Trophoblast cell (in vitro differentiated cells and primary cell): ENCODE results near the gene USP49.

Experiments used
- DNase-seq, 2 donors: peaks; one replicate each; pipeline ENCODE4 v3.0.0-alpha.2; 2016
- H2AFZ ChIP-seq: 2 replicates; pipeline ENCODE4 v1.6.1; 2013; ENCODE audit warnings: low read length, moderate library complexity, mild to moderate bottlenecking; ENCODE audit not compliant: insufficient read depth, poor library complexity
- H2AK5ac ChIP-seq: 2 replicates; pipeline ENCODE4 v1.6.1; 2013; ENCODE audit warnings: mild to moderate bottlenecking, low read length
- H2BK120ac ChIP-seq: 2 replicates; pipeline ENCODE4 v1.6.1; 2013; ENCODE audit warnings: low read length, mild to moderate bottlenecking, moderate library complexity; ENCODE audit not compliant: insufficient read depth, poor library complexity
- H2BK12ac ChIP-seq: 2 replicates; pipeline ENCODE4 v1.6.1; 2013; ENCODE audit warnings: mild to moderate bottlenecking, low read length, moderate library complexity
- H2BK5ac ChIP-seq: 2 replicates; pipeline ENCODE4 v1.6.1; 2013; ENCODE audit warnings: low read length, low read depth, moderate library complexity, mild to moderate bottlenecking; ENCODE audit not compliant: poor library complexity
- H3K14ac ChIP-seq: 2 replicates; pipeline ENCODE4 v1.6.1; 2013; ENCODE audit warnings: mild to moderate bottlenecking, low read length
- H3K18ac ChIP-seq: 2 replicates; pipeline ENCODE4 v1.6.1; 2013; ENCODE audit warnings: mild to moderate bottlenecking, low read length
- H3K23ac ChIP-seq: 2 replicates; pipeline ENCODE4 v1.6.1; 2013; ENCODE audit warnings: low read length
- H3K27ac ChIP-seq: 2 replicates; pipeline ENCODE4 v1.5.1; 2013; ENCODE audit warnings: low read depth, mild to moderate bottlenecking, inconsistent platforms, low read length, moderate library complexity
- H3K27me3 ChIP-seq: 2 replicates; pipeline ENCODE4 v1.6.1; 2013; ENCODE audit warnings: inconsistent platforms, mild to moderate bottlenecking, low read length, moderate library complexity; ENCODE audit not compliant: insufficient read depth
- H3K36me3 ChIP-seq, 2 experiments: 1 replicate in 1 of 2; 2 replicates in 1 of 2; pipeline ENCODE4 v1.6.1; 2013; ENCODE audit warnings: low read length in 2 of 2, mild to moderate bottlenecking in 2 of 2, moderate library complexity in 1 of 2; ENCODE audit not compliant: insufficient read depth in 2 of 2, control insufficient read depth in 1 of 2
- H3K4ac ChIP-seq: 2 replicates; pipeline ENCODE4 v1.6.1; 2013; ENCODE audit warnings: low read depth, mild to moderate bottlenecking, low read length, moderate library complexity
- H3K4me1 ChIP-seq, 2 experiments: 1 replicate in 1 of 2; 2 replicates in 1 of 2; pipeline ENCODE4 v1.6.1; 2013; ENCODE audit warnings: low read length in 2 of 2, mild to moderate bottlenecking in 2 of 2, moderate library complexity in 1 of 2; ENCODE audit not compliant: insufficient read depth in 2 of 2, control insufficient read depth in 1 of 2
- H3K4me2 ChIP-seq: 2 replicates; pipeline ENCODE4 v1.6.1; 2013; ENCODE audit warnings: inconsistent platforms, mild to moderate bottlenecking, low read length, moderate library complexity
- H3K4me3 ChIP-seq: 2 replicates; pipeline ENCODE4 v1.5.1; 2013; ENCODE audit warnings: mild to moderate bottlenecking, low read depth, low read length, inconsistent platforms
- H3K79me1 ChIP-seq: one replicate; pipeline ENCODE4 v1.6.1; 2013; ENCODE audit warnings: low read length
- H3K79me2 ChIP-seq: 2 replicates; pipeline ENCODE4 v1.6.1; 2013; ENCODE audit warnings: low read length, mild to moderate bottlenecking; ENCODE audit not compliant: control insufficient read depth, insufficient read depth, poor library complexity
- H3K9ac ChIP-seq: 2 replicates; pipeline ENCODE4 v1.6.1; 2013; ENCODE audit warnings: mild to moderate bottlenecking, low read length
- H3K9me3 ChIP-seq: 2 replicates; pipeline ENCODE4 v1.6.1; 2013; ENCODE audit warnings: low read depth, mild to moderate bottlenecking, control low read depth, inconsistent platforms, low read length; ENCODE audit not compliant: insufficient read depth
- H4K12ac ChIP-seq: 2 replicates; pipeline ENCODE4 v1.6.1; 2013; ENCODE audit warnings: low read depth, mild to moderate bottlenecking, low read length, moderate library complexity
- H4K8ac ChIP-seq: 2 replicates; pipeline ENCODE4 v1.6.1; 2013; ENCODE audit warnings: low read depth, mild to moderate bottlenecking, low read length, moderate library complexity
- H4K91ac ChIP-seq: one replicate; pipeline ENCODE4 v1.6.1; 2013; ENCODE audit warnings: low read depth, mild to moderate bottlenecking, low read length, moderate library complexity
- WGBS: extraction: QIAGEN DNeasy Blood & Tissue Kit; methylation state at CpG from one replicate; pipeline ENCODE4 v1.1.7; 2013; ENCODE audit warnings: missing lambda C conversion rate; ENCODE audit not compliant: insufficient read length, insufficient coverage; ENCODE audit errors: extremely low coverage; 5-methylcytosine and 5-hydroxymethylcytosine counted together

Gene USP49

GRCh38 chr6:41818271-41819054 lies 76.7 kb downstream of the USP49 start:
- H3K79me2 ChIP-seq, result no peaks in the 10 kb centered on the region
- H3K14ac ChIP-seq, result no peak overlapping the region
- H3K4ac ChIP-seq, result no peak overlapping the region
- no peak overlapping the region for H2BK5ac ChIP-seq
- no peak overlapping the region for H3K27ac ChIP-seq
- H3K79me1 ChIP-seq, result peaks cover 12% of the 10 kb centered on the region
- no peak for DNase-seq
- H4K8ac ChIP-seq, result no peak overlapping the region
- H4K91ac ChIP-seq, result no peak overlapping the region
- H3K36me3 ChIP-seq, result no peaks in the 10 kb centered on the region
- H3K27me3 ChIP-seq, result no peaks in the 10 kb centered on the region
- H2BK12ac ChIP-seq, result no peak overlapping the region
- H2BK120ac ChIP-seq, result no peak overlapping the region
- no peaks in the 10 kb centered on the region for H3K9me3 ChIP-seq
- peaks cover 7 to 9% of the 10 kb centered on the region in 2 experiments for H3K4me1 ChIP-seq
- H3K23ac ChIP-seq, result no peak overlapping the region
- H3K18ac ChIP-seq, result no peak overlapping the region
- no peak overlapping the region for H3K4me2 ChIP-seq
- H2AFZ ChIP-seq, result no peak overlapping the region
- H4K12ac ChIP-seq, result no peak overlapping the region
- H2AK5ac ChIP-seq, result no peak overlapping the region
- H3K4me3 ChIP-seq, result no peak overlapping the region
- WGBS, result no CpG with 5 or more reads among the region's 4 CpGs
- no peak overlapping the region for H3K9ac ChIP-seq

- Histone ChIP-seq H2BK120ac (peak overlapping the region; percentile 59), H3K4me1 (peaks cover 7% of the 10 kb centered on the region in 2 experiments), H2AK5ac (peak overlapping the region; percentile 92), H3K4ac (peak overlapping the region; percentile 14), H3K79me2 (no peaks in the 10 kb centered on the region), H3K79me1 (peaks cover 12% of the 10 kb centered on the region), H4K8ac (peak overlapping the region; percentile 63), H3K18ac (peak overlapping the region; percentile 63), H3K9me3 (no peaks in the 10 kb centered on the region), H3K4me3 (no peak overlapping the region), H3K4me2 (no peak overlapping the region), H2BK5ac (peak overlapping the region; percentile 87), H3K36me3 (no peaks in the 10 kb centered on the region), H4K12ac (peak overlapping the region; percentile 27), H4K91ac (peak overlapping the region; percentile 62), H3K27ac (peak overlapping the region; percentile 81), H3K14ac (peak overlapping the region; percentile 76), H2BK12ac (peak overlapping the region; percentile 20), H2AFZ (no peak overlapping the region), H3K23ac (no peak overlapping the region), H3K9ac (no peak overlapping the region), H3K27me3 (no peaks in the 10 kb centered on the region)
- no CpG with 5 or more reads among the region's 1 CpG for WGBS
- DNase-seq, result no peak
Observed at GRCh38 chr6:41815587-41815986, 79.6 kb downstream of the USP49 start.

GRCh38 chr6:41814629-41815028 lies 80.5 kb downstream of the USP49 start:
- H3K14ac ChIP-seq, result no peak overlapping the region
- H2BK12ac ChIP-seq, result no peak overlapping the region
- H3K79me2 ChIP-seq, result no peaks in the 10 kb centered on the region
- peaks cover 12% of the 10 kb centered on the region for H3K79me1 ChIP-seq
- H3K4me1 ChIP-seq, result peaks cover 7% of the 10 kb centered on the region in 2 experiments
- H2BK5ac ChIP-seq, result no peak overlapping the region
- no peak for DNase-seq
- no peak overlapping the region for H3K18ac ChIP-seq
- H3K36me3 ChIP-seq, result no peaks in the 10 kb centered on the region
- no peaks in the 10 kb centered on the region for H3K27me3 ChIP-seq
- H3K9me3 ChIP-seq, result no peaks in the 10 kb centered on the region
- no peak overlapping the region for H3K23ac ChIP-seq
- H4K91ac ChIP-seq, result no peak overlapping the region
- no peak overlapping the region for H4K12ac ChIP-seq
- no peak overlapping the region for H2BK120ac ChIP-seq
- no peak overlapping the region for H3K27ac ChIP-seq
- no peak overlapping the region for H3K4ac ChIP-seq
- no peak overlapping the region for H2AFZ ChIP-seq
- no peak overlapping the region for H3K9ac ChIP-seq
- H3K4me3 ChIP-seq, result no peak overlapping the region
- H4K8ac ChIP-seq, result no peak overlapping the region
- no peak overlapping the region for H2AK5ac ChIP-seq
- H3K4me2 ChIP-seq, result no peak overlapping the region
- WGBS, result no CpG with 5 or more reads among the region's 4 CpGs

- Histone ChIP-seq H2BK5ac (no peak overlapping the region), H4K8ac (no peak overlapping the region), H4K91ac (no peak overlapping the region), H2AK5ac (no peak overlapping the region), H3K27ac (no peak overlapping the region), H3K9me3 (no peaks in the 10 kb centered on the region), H3K79me1 (peaks cover 12% of the 10 kb centered on the region), H4K12ac (no peak overlapping the region), H3K14ac (no peak overlapping the region), H2AFZ (no peak overlapping the region), H3K27me3 (no peaks in the 10 kb centered on the region), H3K4me3 (no peak overlapping the region), H3K4ac (no peak overlapping the region), H3K36me3 (no peaks in the 10 kb centered on the region), H2BK12ac (no peak overlapping the region), H3K18ac (no peak overlapping the region), H2BK120ac (no peak overlapping the region), H3K4me2 (no peak overlapping the region), H3K79me2 (no peaks in the 10 kb centered on the region), H3K9ac (no peak overlapping the region), H3K4me1 (peaks cover 7% of the 10 kb centered on the region in 2 experiments), H3K23ac (no peak overlapping the region)
- whole genome bisulfite sequencing, result no CpG with 5 or more reads among the region's 2 CpGs
- DNase-seq, result no peak
Observed at GRCh38 chr6:41813956-41814355, 81.2 kb downstream of the USP49 start.
